Sigmoid colon (tissue), 7 donors: ENCODE results near the gene C2orf81. TPM values are rescaled to one million over a fixed set of nuclear protein-coding genes. Genes with fewer than 3 reads are reported as not detected.

Source experiments
- DNase-seq: peaks from one replicate; pipeline ENCODE4 v3.0.0-alpha.2; 2019
- H3K27ac ChIP-seq, 4 donors: fragments of 200-600 bp; sonication (generic); one replicate each; pipeline ENCODE4 v1.5.1; 2016 to 2019; ENCODE audit warnings: mild to moderate bottlenecking in 1 of 4
- H3K27me3 ChIP-seq, 3 donors: fragments of 200-600 bp; sonication (generic); one replicate each; pipeline ENCODE4 v1.5.1; 2019; ENCODE audit warnings: mild to moderate bottlenecking in 1 of 3
- H3K36me3 ChIP-seq, 4 donors: fragments of 200-600 bp; sonication (generic); one replicate each; pipeline ENCODE4 v1.5.1; 2016 to 2019
- H3K4me1 ChIP-seq, 4 donors: fragments of 200-600 bp; sonication (generic); one replicate each; pipeline ENCODE4 v1.5.1; 2017 to 2019
- H3K4me3 ChIP-seq, 4 donors: fragments of 200-600 bp; sonication (generic); one replicate each; pipeline ENCODE4 v1.5.1; 2017 to 2019; ENCODE audit warnings: mild to moderate bottlenecking in 2 of 4, moderate library complexity in 1 of 4
- H3K9me3 ChIP-seq, 4 donors: fragments of 200-600 bp in 3 of 4; sonication (generic) in 3 of 4; one replicate each; pipeline versions ENCODE4 v1.5.1 to v1.6.1; 2013 to 2019
- EP300 ChIP-seq, 4 donors: sonication (generic); formaldehyde crosslinking; IDR thresholded peaks; one replicate each; pipeline ENCODE4 v1.6.1; 2017; ENCODE audit warnings: antibody characterized with exemption in 4 of 4
- POLR2A ChIP-seq, 2 donors: fragments of 450-650 bp; IDR thresholded peaks; one replicate each; pipeline ENCODE4 v1.6.1; 2016; ENCODE audit warnings: antibody characterized with exemption in 2 of 2, mild to moderate bottlenecking in 2 of 2, moderate library complexity in 2 of 2
- POLR2AphosphoS5 ChIP-seq, 4 donors: sonication (generic); formaldehyde crosslinking; IDR thresholded peaks; one replicate each; pipeline ENCODE4 v1.6.1; 2017; ENCODE audit warnings: antibody characterized with exemption in 4 of 4
- whole genome bisulfite sequencing, 2 donors: extraction: QIAGEN DNeasy Blood & Tissue Kit; methylation state at CpG; one replicate each; pipeline ENCODE4 v1.1.7; 2013; 5-methylcytosine and 5-hydroxymethylcytosine counted together
- intact Hi-C: fragments of 100-400 bp; cut with DNase I; formaldehyde crosslinking; loops from one replicate; pipeline ENCODE4 v1.15.1; 2023
- polyA plus RNA-seq, 3 donors: library from polyadenylated mRNA; stranded (reverse); fragments of 200-250 nt; gene quantifications; one replicate each; pipeline ENCODE4 v1.2.3, GENCODE V29; 2013
- total RNA-seq, 4 donors: library from RNA; depleted of rRNA; stranded (reverse); fragments of >200 nt; gene quantifications; one replicate each; pipeline ENCODE4 v1.1.0, GENCODE V29; 2016
- TF ChIP-seq, protein P1 (sequence below), 4 experiments: fragments of 450-650 bp in 3 of 4; fragments of 200-600 bp in 1 of 4; IDR thresholded peaks; one replicate each; pipeline ENCODE4 v1.5.1; 2016 to 2019; ENCODE audit warnings: antibody characterized with exemption in 4 of 4, mild to moderate bottlenecking in 3 of 4, moderate library complexity in 2 of 4
- donor health status: healthy with polysubstance abuse.
- donor health status: Bipolar disorder and iron deficiency.
- donor health status: healthy.

C2orf81 gene
- total and polyA plus RNA-seq, 7 donors = 0.46 to 2.2 (median 1.9) TPM; not detected in 1

DNA sequence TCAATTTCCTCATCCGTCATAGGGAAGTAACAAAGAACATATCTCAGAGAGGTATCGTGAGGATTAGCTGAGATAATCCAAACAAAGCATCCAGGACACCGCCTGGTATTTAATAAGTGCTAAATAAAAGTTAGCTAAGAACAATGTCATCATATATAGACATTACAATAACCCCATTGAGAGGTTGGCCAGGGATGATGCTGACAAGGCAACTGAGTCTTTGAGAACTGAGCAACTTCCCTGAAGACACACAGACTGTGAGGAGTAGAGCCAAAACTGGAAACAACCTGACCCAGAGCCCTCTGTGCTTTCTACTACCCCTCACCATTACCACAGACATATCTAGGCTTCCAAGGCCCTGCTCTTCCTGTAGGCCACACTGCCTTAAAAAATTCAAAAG, 39.7 kb downstream of the C2orf81 start:
- DNase-seq = no peak
- intact Hi-C loops = no loop called here
- no peaks in the 10 kb centered on the region for H3K27me3 ChIP-seq
- WGBS, 2 donors = 91 to 94% methylated on average over 3 of the region's 3 CpGs
- TF ChIP-seq POLR2AphosphoS5 (IDR thresholded peaks at IDR 0.05) (no peak), POLR2A (IDR thresholded peaks at IDR 0.05) (no peak), EP300 (IDR thresholded peaks at IDR 0.05) (no peak)
- TF ChIP-seq, protein P1, sequence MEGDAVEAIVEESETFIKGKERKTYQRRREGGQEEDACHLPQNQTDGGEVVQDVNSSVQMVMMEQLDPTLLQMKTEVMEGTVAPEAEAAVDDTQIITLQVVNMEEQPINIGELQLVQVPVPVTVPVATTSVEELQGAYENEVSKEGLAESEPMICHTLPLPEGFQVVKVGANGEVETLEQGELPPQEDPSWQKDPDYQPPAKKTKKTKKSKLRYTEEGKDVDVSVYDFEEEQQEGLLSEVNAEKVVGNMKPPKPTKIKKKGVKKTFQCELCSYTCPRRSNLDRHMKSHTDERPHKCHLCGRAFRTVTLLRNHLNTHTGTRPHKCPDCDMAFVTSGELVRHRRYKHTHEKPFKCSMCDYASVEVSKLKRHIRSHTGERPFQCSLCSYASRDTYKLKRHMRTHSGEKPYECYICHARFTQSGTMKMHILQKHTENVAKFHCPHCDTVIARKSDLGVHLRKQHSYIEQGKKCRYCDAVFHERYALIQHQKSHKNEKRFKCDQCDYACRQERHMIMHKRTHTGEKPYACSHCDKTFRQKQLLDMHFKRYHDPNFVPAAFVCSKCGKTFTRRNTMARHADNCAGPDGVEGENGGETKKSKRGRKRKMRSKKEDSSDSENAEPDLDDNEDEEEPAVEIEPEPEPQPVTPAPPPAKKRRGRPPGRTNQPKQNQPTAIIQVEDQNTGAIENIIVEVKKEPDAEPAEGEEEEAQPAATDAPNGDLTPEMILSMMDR (IDR thresholded peaks at IDR 0.05) = no peak
- H3K4me3 ChIP-seq = no peak overlapping the region
- H3K9me3 ChIP-seq = no peaks in the 10 kb centered on the region
- H3K36me3 ChIP-seq = peaks cover 0 to 13% (median 12%) of the 10 kb centered on the region in 4 donors
- H3K27ac ChIP-seq = no peak overlapping the region
- H3K4me1 ChIP-seq = peaks cover 0 to 77% (median 52%) of the 10 kb centered on the region in 4 donors

DNA sequence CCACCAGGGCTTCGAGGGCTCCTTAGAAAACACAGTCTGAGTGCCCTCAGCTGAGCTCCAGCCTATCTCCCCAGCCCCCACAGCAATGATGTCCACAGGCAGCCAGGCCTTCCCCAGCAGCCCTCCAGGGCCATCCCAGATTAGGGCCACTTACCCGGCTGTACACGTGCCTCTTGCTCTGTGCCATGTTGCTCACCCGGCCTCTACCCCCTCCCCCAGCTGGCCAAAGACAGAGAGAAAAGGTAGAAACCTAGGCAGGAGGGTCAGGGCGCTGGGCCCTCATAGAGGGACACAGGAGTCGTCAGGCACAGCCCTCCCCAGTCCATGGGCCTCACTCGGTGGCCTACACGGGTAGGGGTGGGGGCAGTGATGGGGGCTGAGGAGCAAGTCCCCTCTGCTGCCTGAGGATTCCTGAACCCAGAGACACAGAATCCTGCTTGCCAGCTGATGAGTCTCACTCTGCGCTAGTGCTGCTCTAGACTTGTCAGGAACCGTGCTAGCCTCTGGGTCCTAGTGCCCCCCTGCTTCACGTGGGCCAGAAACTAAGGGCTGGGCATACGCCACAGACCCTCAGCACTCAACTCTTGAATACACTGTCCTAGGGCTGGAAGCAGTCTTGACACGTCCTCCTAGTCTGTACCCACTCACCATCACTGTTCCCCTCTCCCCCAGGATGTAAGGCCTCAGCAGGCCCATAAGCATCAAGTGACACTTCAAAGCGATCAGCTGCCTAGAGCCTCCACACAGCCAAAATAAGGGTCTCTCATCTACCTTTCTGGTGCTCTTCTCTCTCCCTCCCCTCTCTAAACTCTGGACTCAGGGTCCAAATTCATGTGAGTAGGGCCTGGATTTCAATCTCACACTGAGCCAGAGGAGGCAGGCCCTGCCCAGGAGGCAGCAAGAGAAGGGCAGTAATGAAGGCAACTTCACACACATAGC, 41.3 kb downstream of the C2orf81 start, which contains the start of gene DCTN1:
TSS of gene DCTN1 (minus strand) at position 461 of the 939 bp plus-strand sequence. CDS start at position 187, 274 bp downstream.
- intact Hi-C loops = no loop called here

DNA sequence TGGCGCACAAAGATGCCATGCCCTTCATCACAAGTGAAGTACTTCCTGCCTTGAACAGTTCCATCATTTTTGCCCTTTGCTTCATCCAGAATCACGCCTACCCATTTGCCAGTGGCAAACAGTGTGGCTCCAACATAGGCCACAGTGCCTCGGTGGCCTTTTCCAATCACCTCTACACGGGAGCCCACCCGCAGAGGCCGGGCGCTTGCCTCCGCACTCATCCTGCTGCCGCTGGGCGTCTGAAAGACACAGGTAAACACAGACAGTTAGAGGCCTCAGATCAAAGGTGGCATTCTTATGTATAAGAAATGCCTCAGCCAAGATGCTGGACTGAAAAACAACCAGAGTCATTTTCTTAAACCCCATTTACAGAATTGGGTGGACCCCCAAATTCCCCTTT, 43.4 kb downstream of the C2orf81 start:
- intact Hi-C loops = no loop called here
- no peak overlapping the region for H3K4me3 ChIP-seq
- H3K9me3 ChIP-seq = no peaks in the 10 kb centered on the region
- 94 to 96% methylated on average over 10 of the region's 10 CpGs for WGBS, 2 donors
- H3K27ac ChIP-seq = no peak overlapping the region
- H3K36me3 ChIP-seq = peaks cover 0 to 23% (median 16%) of the 10 kb centered on the region in 4 donors
- TF ChIP-seq EP300 (IDR thresholded peaks at IDR 0.05) = no peak
- TF ChIP-seq POLR2AphosphoS5 (IDR thresholded peaks at IDR 0.05) = no peak
- TF ChIP-seq, protein P1 (IDR thresholded peaks at IDR 0.05) = no peak
- TF ChIP-seq POLR2A (IDR thresholded peaks at IDR 0.05) = no peak
- H3K4me1 ChIP-seq = peaks cover 0 to 66% (median 52%) of the 10 kb centered on the region in 4 donors
- no peaks in the 10 kb centered on the region for H3K27me3 ChIP-seq
- no peak for DNase-seq

More for the DNA sequence above, 41.3 kb downstream of the C2orf81 start, which contains the start of gene DCTN1:
- WGBS, 2 donors = 36 to 49% methylated on average over 14 of the region's 14 CpGs
- peak within 1 kb of the TSS; percentile 35 to 51 (median 45) for H3K4me3 ChIP-seq
- H3K4me1 ChIP-seq = peaks cover 0 to 64% (median 50%) of the 10 kb centered on the region in 4 donors
- H3K9me3 ChIP-seq = no peaks in the 10 kb centered on the region
- H3K36me3 ChIP-seq = peaks cover 0 to 23% (median 16%) of the 10 kb centered on the region in 4 donors
- peak within 1 kb of the TSS; percentile 39 to 67 (median 63) for H3K27ac ChIP-seq
- DNase-seq = peak; percentile 74
- peak in 1 of 4 donors; percentile 13 for TF ChIP-seq POLR2AphosphoS5 (IDR thresholded peaks at IDR 0.05)
- TF ChIP-seq POLR2A (IDR thresholded peaks at IDR 0.05) = no peak
- H3K27me3 ChIP-seq = no peaks in the 10 kb centered on the region

DNA sequence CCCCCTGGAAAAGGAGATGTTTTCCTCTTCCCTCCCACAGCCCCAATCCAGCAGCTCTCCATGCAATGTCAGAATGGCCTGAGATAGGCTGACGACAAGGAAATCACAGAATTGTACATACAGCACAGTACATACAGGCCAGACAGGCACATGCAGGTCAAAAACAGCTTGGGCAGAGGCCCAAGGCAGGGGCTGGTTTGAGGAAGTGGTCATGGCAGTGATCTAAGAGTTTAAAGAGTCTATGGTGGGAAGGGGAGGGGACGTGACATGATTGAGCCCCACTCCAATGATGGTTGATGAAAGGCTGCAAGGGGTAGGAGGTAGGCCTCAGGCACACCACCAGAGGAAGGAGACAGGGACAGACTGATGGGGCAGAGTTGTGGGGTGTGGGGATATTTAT, 45.6 kb downstream of the C2orf81 start:
- Histone ChIP-seq H3K27ac (no peak overlapping the region), H3K4me3 (no peak overlapping the region), H3K36me3 (peaks cover 5 to 31% (median 22%) of the 10 kb centered on the region in 4 donors), H3K4me1 (peaks cover 0 to 54% (median 46%) of the 10 kb centered on the region in 4 donors), H3K27me3 (no peaks in the 10 kb centered on the region), H3K9me3 (no peaks in the 10 kb centered on the region)
- intact Hi-C loops = no loop called here
- TF ChIP-seq EP300 (IDR thresholded peaks at IDR 0.05) (no peak), POLR2A (IDR thresholded peaks at IDR 0.05) (no peak), POLR2AphosphoS5 (IDR thresholded peaks at IDR 0.05) (no peak)
- TF ChIP-seq, protein P1 (IDR thresholded peaks at IDR 0.05) = no peak
- 78 to 96% methylated on average over 2 of the region's 2 CpGs for WGBS, 2 donors
- no peak for DNase-seq
